ENCODE results near the gene MYO16.

DNA sequence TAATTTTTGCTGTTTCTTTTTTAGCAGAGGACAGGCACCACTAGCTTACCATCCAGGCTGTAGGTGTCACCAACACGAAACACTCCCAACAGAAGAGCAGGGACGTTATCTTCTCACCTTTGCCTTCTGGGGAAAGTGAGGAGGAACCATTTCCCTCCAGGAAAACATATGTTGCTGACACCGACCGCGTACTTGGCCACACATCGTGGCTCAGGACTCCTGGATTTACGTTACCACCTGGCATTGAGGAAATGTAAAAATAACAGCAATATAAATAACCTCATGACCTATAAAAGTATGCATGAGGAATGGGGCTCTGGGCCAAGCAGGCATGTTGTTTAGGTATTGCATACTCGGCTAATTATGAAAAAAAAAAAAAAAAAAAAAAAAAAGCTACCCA lies 525.1 kb downstream of the MYO16 start:
- TF ChIP-seq, protein P1, sequence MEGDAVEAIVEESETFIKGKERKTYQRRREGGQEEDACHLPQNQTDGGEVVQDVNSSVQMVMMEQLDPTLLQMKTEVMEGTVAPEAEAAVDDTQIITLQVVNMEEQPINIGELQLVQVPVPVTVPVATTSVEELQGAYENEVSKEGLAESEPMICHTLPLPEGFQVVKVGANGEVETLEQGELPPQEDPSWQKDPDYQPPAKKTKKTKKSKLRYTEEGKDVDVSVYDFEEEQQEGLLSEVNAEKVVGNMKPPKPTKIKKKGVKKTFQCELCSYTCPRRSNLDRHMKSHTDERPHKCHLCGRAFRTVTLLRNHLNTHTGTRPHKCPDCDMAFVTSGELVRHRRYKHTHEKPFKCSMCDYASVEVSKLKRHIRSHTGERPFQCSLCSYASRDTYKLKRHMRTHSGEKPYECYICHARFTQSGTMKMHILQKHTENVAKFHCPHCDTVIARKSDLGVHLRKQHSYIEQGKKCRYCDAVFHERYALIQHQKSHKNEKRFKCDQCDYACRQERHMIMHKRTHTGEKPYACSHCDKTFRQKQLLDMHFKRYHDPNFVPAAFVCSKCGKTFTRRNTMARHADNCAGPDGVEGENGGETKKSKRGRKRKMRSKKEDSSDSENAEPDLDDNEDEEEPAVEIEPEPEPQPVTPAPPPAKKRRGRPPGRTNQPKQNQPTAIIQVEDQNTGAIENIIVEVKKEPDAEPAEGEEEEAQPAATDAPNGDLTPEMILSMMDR (IDR thresholded peaks at IDR 0.05; ENCODE audit: low read depth, low read length, poor library complexity, severe bottlenecking) = no peak
- TF ChIP-seq EZH2phosphoT487 (IDR thresholded peaks at IDR 0.05; ENCODE audit: borderline replicate concordance, low read length) = no peak
